Islet precursor cell (in vitro differentiated cells): ENCODE measurements around the gene TMEM190.
"Not testable (repeated sequence)": the region's sequence is repeated elsewhere in the genome, so short reads cannot be mapped to it uniquely, and the experiment has no call there.

ENCODE experiments used
- DNase-seq: peaks from one replicate; pipeline ENCODE4 v3.0.0-alpha.2; 2018

The TMEM190 gene

DNA sequence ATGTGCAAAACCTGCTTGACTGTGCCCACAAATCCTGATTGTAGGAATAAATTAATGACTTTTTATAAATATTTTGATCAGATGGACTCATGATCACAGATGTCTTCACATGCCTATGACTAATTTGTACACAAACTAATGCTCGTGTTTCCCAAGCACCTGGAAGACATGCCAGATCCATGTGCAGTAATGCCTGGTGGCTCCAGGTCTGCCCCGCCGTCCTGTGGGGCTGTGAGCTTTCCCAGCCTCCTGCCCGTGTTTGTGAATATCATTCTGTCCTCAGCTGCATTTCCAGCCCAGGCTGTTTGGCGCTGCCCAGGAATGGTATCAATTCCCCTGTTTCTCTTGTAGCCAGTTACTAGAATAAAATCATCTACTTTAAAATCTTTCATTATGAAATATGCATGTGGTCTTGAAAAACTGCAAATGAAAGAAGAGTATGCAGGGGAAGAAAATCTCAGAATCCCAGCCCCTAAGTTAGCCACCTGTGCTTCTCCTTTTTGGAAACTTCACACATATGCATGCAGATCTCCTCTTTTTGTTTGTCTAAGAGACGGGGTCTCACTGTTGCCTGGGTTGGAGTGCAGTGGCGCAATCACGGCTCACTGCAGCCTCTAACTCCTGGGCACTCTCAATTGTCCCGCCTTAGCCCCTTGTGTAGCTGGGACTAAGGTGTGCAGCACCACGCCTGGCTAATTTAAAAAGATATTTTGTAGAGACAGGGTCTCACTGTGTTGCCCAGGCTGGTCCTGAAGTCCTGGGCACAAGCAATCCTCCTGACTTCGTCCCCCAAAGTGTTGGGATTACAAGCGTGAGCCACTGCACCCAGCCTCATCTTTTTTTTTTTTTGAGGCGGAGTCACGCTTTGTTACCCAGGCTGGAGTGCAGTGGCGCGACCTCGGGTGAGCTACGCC, 15.3 kb downstream of the TMEM190 start:
- DNase-seq, result no peak

DNA sequence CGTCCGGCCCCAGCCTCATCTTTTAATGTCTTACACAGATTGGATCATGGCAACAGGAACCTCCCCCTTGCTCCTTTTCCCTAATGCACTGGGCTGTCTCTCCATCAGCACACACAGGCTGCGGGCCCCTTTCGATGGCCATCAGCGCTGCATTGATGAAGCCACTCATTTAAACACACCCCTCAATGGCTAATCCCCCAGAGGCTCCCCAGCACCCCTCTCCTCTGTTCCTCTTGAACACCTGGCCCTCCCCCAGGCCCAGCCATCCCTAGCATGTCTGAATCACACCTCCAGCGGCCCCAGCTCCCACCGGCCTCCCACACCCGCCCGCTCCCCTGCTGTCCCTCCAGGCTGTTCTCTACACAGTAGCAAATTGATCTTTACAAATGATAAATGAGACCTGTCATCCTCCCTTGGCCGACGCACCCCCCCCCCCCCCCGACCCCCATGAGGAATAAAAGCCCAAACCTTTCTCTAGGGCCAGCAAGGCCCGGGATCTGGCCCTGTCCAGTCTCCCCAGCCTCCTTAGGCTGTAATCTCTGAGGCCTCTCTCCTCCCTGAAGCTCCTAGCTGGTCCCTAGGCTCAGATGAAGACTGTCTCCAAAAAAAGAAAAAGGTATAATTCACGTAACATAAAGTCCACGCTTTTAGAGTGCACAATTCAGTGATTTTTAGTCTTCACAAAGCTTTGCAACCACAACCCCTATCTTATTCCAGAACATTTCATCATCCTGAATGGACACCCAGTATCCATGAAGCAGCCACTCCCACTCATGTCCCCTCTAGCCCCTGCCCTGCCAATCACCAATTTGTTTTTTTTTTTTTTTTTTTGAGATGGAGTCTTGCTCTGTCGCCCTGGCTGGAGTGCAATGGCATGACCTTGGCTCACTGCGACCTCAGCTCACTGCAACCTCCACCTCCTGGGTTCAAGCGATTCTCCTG, 16.5 kb downstream of the TMEM190 start:
- no peak for DNase-seq

- no peak for DNase-seq
Measured at GRCh38 chr19:55398200-55398925, 21.7 kb downstream of the TMEM190 start.

DNA sequence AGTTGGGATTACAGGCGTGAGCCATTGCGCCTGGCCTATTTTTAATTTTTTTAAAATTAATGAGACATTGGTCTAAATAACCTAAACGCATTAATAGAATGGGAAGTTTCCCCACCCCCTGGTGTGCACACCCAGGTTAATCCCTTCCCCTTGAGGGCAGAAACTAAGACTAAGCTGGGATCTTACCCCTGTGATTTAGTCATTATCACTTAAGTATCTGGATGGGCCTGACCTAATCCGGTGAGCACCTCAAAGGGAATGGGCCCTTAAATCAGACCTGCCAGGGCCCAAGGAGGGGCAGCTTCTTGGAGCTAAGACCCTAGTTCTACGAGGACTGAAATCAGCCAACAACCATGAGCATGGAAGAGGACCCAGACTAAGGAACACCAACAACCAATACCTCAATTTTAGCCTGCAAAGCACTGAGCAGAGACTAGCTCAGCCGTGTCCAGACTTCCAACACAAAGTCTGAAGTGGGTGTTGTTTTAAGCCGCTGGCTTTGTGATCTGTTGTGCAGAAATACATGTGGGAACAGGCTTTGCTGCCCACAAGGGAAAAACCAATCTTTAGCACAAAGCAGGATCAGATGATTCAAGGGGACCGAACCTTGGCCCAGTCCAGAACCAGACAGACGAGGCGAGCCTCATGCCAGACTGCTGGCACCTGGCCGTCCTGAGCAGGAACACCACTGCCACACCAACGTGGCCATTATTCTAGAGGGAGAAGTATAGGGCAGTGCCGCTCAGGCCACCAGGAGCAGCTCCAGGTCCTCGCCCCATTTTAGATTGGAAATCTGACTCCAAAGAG, 23.9 kb downstream of the TMEM190 start:
- no peak for DNase-seq

- not testable (repeated sequence) for DNase-seq
Measured at GRCh38 chr19:55401390-55401789, 24.8 kb downstream of the TMEM190 start.

GRCh38 chr19:55402509-55402908, 25.9 kb downstream of the TMEM190 start:
- no peak for DNase-seq

- DNase-seq, result no peak
Measured at GRCh38 chr19:55405638-55406037, 29.0 kb downstream of the TMEM190 start.

DNA sequence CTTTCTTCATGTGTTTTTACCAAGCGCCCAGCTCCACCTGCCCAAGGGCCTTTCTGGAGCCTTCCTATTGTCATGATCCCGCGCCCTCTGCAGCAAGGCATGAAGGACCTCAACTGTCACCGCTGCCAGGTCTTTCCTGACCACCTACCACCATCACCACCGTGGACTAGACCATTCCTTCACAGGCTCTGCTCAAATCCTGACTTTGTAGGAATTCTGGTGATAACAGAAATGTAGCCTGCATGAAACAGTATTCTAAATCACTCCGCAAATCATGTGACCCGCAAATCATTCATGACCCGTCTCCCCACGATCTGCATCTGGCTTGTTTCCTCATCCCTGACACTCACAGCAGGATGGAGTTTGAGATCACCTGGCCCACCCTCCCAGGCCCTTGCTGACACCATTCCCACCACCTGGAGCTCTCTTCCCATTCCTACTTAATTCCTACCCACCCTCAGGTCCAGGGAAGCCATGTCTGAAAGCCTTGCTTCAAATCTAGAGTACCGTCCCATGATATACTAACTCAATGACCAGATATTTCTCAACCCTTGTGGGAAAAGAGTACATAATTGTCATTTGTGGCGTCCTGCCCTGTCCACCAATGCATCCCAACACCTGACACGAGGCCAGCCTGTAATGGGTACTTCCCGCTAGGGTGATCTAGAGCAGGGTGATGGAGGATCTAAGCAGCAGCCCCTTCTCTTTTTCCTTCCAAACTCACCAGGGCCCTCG, 29.6 kb downstream of the TMEM190 start:
- no peak for DNase-seq

- DNase-seq, result no peak
Measured at GRCh38 chr19:55406826-55407549, 30.4 kb downstream of the TMEM190 start.

GRCh38 chr19:55407550-55407799, 30.8 kb downstream of the TMEM190 start, which contains the start of gene UBE2S:
TSS of gene UBE2S (minus strand) at chr19:55407788. CDS start at chr19:55407589, 199 bp downstream.
- not testable (repeated sequence) for DNase-seq

- DNase-seq, result peak; percentile 98
Measured at GRCh38 chr19:55407800-55408532, 31.3 kb downstream of the TMEM190 start.

- DNase-seq, result no peak
Measured at GRCh38 chr19:55408533-55408872, 31.9 kb downstream of the TMEM190 start.

DNA sequence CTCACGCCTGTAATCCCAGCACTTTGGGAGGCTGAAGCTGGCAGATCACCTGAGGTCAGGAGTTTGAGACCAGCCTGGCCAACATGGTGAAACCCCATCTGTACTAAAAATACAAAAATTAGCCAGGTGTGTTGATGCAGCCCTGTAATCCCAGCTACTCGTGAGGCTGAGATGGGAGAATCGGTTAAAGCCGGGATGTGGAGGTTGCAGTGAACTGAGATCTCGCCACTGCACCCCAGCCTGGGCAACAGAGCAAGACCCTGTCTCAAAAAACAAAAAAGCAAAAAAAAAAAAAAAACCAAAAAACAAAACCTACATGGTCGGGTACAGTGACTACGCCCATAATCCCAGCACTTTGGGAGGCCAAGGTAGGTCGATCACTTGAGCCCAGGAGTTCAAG, 32.6 kb downstream of the TMEM190 start:
- not testable (repeated sequence) for DNase-seq

- DNase-seq, result no peak
Measured at GRCh38 chr19:55410168-55410567, 33.5 kb downstream of the TMEM190 start.

DNA sequence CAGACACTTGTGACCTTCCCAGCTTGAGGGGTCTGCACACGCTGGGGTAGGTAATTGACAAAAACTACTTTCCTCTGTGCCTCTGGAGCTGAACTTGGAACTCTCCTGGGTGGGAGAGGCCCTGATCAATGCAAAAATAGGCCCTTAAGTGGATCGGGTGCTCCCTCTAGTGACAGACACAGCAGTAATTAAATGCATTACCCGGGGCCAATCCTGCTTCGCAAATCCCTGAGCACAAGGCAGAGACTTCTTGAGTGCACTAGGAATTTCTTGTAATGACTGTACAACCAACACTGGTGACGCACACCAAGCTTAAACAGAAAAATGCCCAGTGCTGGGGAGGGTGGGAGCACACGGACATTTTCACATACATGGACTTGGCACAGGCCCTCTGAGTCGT, 41.6 kb downstream of the TMEM190 start:
- peak; percentile 88 for DNase-seq

GRCh38 chr19:55419103-55419502, 42.5 kb downstream of the TMEM190 start:
- no peak for DNase-seq

DNA sequence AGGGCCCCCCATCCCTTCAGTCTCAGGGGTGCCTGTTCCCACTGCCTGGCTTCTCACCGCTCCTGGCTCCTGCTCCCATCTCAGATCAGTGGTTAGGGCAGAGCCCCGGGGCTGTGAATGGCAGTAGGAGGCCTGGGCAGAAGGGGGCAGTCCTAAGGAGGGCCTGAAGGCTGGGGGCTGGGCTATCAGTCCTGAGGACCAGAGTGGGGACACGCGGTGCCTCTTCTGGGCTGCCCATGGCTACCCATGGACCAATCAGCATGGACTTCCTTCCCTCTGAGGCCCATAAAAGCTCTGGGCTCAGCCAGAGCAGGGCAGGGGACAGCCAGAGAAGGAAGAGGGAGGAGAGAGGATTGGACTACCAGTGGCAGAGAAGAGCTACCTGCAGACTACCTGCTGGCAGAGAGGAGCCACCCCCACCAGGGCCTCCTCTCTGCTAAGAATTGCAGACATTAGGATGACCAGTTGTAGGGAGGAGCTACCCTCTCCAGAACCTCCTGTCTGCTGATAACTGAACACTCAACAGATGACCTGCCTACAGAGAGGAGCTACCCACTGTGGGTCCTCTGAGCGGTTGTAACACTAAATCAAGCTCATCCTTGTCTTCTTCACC, 43.1 kb downstream of the TMEM190 start:
- DNase-seq, result no peak

GRCh38 chr19:55421281-55421680, 44.7 kb downstream of the TMEM190 start:
- DNase-seq, result not testable (repeated sequence)

DNA sequence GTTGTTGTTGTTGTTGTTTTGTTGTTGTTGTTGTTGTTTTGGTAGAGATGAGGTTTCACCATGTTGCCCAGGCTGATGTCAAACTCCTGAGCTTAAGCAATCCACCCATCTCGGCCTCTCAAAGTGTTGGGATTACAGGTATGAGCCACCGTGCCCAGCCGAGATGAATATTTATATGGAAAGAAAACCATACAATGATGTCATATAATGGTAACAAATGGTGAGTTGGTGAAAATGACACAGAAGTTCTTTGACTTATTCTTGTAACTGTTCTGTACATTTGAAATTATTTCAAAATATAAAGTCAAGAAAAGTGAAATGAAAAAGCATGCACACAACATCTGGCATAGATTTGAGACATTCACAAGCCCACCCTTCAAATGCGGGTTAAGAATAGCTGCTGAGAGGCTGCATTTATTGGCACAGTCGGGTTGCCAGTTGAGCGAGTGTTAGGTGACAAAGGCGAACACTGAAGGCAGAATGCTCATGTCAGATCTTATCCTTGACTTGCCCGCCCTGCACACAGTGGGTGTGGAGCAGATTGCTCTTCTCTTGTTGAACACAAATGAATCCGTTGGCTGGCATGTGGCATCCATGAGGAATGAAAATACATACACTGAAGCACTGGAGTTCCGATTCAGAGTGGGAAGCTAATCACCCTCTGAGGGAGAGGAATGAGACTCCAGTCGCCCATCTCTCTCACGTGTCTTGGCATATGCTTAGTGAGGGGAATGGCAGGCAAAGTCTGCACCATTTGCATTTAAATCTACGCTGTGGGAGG, 46.8 kb downstream of the TMEM190 start:
- DNase-seq, result no peak
